Vagina (tissue), 2 donors: Measurements from ENCODE around the gene IMMP2L. TPM values are rescaled to one million over a fixed set of nuclear protein-coding genes. Genes with fewer than 3 reads are reported as not detected.

Experiments
- DNase-seq, 2 donors: peaks; one replicate each; pipeline ENCODE4 v3.0.0-alpha.2; 2017; ENCODE audit errors: extremely low spot score in 2 of 2
- H3K27ac ChIP-seq: fragments of 200-600 bp; sonication (generic); one replicate; pipeline ENCODE4 v1.5.1; 2019
- H3K27me3 ChIP-seq: fragments of 200-600 bp; sonication (generic); one replicate; pipeline ENCODE4 v1.5.1; 2019
- H3K36me3 ChIP-seq, 2 donors: fragments of 200-600 bp; sonication (generic); one replicate each; pipeline ENCODE4 v1.5.1; 2017 to 2019
- H3K4me1 ChIP-seq: fragments of 200-600 bp; sonication (generic); one replicate; pipeline ENCODE4 v1.5.1; 2019
- H3K4me3 ChIP-seq, 2 donors: fragments of 200-600 bp; sonication (generic); 1 replicate in 1 of 2; 2 replicates in 1 of 2; pipeline ENCODE4 v1.5.1; 2016 to 2019
- H3K9me3 ChIP-seq: fragments of 200-600 bp; sonication (generic); one replicate; pipeline ENCODE4 v1.5.1; 2019
- POLR2A ChIP-seq, 2 donors: fragments of 450-650 bp; IDR thresholded peaks; one replicate each; pipeline ENCODE4 v1.6.1; 2017; ENCODE audit warnings: antibody characterized with exemption in 2 of 2, mild to moderate bottlenecking in 2 of 2, moderate library complexity in 2 of 2
- POLR2AphosphoS5 ChIP-seq, 2 donors: sonication (generic); formaldehyde crosslinking; IDR thresholded peaks; one replicate each; pipeline ENCODE4 v1.9.0; 2017; ENCODE audit warnings: antibody characterized with exemption in 2 of 2, mild to moderate bottlenecking in 2 of 2, low read depth in 1 of 2; ENCODE audit not compliant: insufficient read depth in 1 of 2
- intact Hi-C: fragments of 100-400 bp; cut with DNase I; formaldehyde crosslinking; loops from one replicate; pipeline ENCODE4 v1.15.1; 2023
- total RNA-seq: library from RNA; depleted of rRNA; stranded (reverse); fragments of >200 nt; gene quantifications from one replicate; pipeline ENCODE4 v1.2.3, GENCODE V29; 2016
- TF ChIP-seq, protein P1 (sequence below), 3 experiments: fragments of 450-650 bp in 2 of 3; fragments of 200-600 bp in 1 of 3; sonication (generic) in 1 of 3; IDR thresholded peaks; one replicate each; pipeline ENCODE4 v1.5.1; 2017 to 2019; ENCODE audit warnings: antibody characterized with exemption in 3 of 3, mild to moderate bottlenecking in 2 of 3, moderate library complexity in 2 of 3

Gene IMMP2L
- total RNA-seq, 1 donor from 2014 or later: 13.3 TPM

- Histone ChIP-seq H3K9me3 (no peaks in the 10 kb centered on the region), H3K4me1 (no peaks in the 10 kb centered on the region), H3K27me3 (no peaks in the 10 kb centered on the region), H3K27ac (no peak overlapping the region), H3K36me3 (no peaks in the 10 kb centered on the region), H3K4me3 (no peak overlapping the region)
- TF ChIP-seq POLR2AphosphoS5 (IDR thresholded peaks at IDR 0.05; ENCODE audit: insufficient read depth in 1 of 2, low read depth in 1 of 2) (no peak), POLR2A (IDR thresholded peaks at IDR 0.05) (no peak)
- TF ChIP-seq, protein P1, sequence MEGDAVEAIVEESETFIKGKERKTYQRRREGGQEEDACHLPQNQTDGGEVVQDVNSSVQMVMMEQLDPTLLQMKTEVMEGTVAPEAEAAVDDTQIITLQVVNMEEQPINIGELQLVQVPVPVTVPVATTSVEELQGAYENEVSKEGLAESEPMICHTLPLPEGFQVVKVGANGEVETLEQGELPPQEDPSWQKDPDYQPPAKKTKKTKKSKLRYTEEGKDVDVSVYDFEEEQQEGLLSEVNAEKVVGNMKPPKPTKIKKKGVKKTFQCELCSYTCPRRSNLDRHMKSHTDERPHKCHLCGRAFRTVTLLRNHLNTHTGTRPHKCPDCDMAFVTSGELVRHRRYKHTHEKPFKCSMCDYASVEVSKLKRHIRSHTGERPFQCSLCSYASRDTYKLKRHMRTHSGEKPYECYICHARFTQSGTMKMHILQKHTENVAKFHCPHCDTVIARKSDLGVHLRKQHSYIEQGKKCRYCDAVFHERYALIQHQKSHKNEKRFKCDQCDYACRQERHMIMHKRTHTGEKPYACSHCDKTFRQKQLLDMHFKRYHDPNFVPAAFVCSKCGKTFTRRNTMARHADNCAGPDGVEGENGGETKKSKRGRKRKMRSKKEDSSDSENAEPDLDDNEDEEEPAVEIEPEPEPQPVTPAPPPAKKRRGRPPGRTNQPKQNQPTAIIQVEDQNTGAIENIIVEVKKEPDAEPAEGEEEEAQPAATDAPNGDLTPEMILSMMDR (IDR thresholded peaks at IDR 0.05): no peak
- intact Hi-C loops: no loop called here
- no peak for DNase-seq
Measured at GRCh38 chr7:111080495-111081105, 481.7 kb downstream of the IMMP2L start.

DNA sequence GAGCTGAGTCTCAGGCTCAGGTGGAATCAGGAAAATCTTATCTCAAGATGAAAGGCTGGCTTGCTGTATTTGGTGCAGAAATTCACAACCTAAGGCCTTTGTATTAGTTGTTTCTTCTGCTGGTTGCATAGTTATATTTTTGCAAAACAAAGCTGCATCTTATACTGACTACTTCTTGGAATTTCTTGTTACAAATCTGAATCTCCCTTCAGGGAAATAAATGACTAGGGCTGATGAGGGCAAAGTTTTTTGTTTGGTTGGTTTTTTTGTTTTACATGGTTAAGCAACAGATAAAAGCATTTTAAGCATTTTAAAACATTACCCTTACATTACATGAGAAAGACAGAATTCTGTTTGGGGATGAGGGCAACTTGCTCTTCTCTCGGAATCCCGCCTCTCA is 485.3 kb downstream of the IMMP2L start:
- H3K4me3 ChIP-seq: no peak overlapping the region
- intact Hi-C loops: no loop called here
- TF ChIP-seq POLR2A (IDR thresholded peaks at IDR 0.05) (no peak), POLR2AphosphoS5 (IDR thresholded peaks at IDR 0.05; ENCODE audit: insufficient read depth in 1 of 2, low read depth in 1 of 2) (no peak)
- TF ChIP-seq, protein P1 (IDR thresholded peaks at IDR 0.05): no peak
- H3K36me3 ChIP-seq: no peaks in the 10 kb centered on the region
- H3K27ac ChIP-seq: no peak overlapping the region
- DNase-seq: no peak
- no peaks in the 10 kb centered on the region for H3K4me1 ChIP-seq
- H3K27me3 ChIP-seq: no peaks in the 10 kb centered on the region
- no peaks in the 10 kb centered on the region for H3K9me3 ChIP-seq

DNA sequence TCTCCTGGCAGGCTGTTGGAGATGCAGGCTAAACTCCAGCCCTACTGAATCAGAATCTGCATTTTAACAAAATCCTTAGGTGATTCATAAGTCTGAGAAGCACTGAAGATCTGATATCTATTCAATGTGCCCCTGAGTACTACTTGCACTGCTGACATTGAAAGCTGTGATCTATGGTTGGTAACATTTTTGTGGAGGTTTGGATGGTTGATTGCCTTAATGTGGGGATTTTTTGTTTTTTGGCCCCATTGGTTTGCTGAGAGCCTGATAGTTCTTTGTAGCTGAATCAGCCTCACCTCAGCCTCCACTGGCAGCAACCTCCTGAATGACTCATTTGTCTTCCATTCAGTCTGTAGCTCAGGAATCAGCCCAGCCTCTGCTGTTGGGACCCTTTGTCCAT is 486.1 kb downstream of the IMMP2L start:
- intact Hi-C loops: no loop called here
- no peak for DNase-seq
- H3K4me3 ChIP-seq: no peak overlapping the region
- no peaks in the 10 kb centered on the region for H3K36me3 ChIP-seq
- no peaks in the 10 kb centered on the region for H3K9me3 ChIP-seq
- H3K27ac ChIP-seq: no peak overlapping the region
- no peak for TF ChIP-seq POLR2A (IDR thresholded peaks at IDR 0.05)
- TF ChIP-seq POLR2AphosphoS5 (IDR thresholded peaks at IDR 0.05; ENCODE audit: insufficient read depth in 1 of 2, low read depth in 1 of 2): no peak
- TF ChIP-seq, protein P1 (IDR thresholded peaks at IDR 0.05): no peak
- H3K4me1 ChIP-seq: no peaks in the 10 kb centered on the region
- H3K27me3 ChIP-seq: no peaks in the 10 kb centered on the region

GRCh38 chr7:111075498-111075897 is 486.8 kb downstream of the IMMP2L start:
- no peaks in the 10 kb centered on the region for H3K4me1 ChIP-seq
- TF ChIP-seq POLR2A (IDR thresholded peaks at IDR 0.05) (no peak), POLR2AphosphoS5 (IDR thresholded peaks at IDR 0.05; ENCODE audit: insufficient read depth in 1 of 2, low read depth in 1 of 2) (no peak)
- TF ChIP-seq, protein P1 (IDR thresholded peaks at IDR 0.05): no peak
- no peak for DNase-seq
- H3K4me3 ChIP-seq: no peak overlapping the region
- H3K9me3 ChIP-seq: no peaks in the 10 kb centered on the region
- no peaks in the 10 kb centered on the region for H3K36me3 ChIP-seq
- H3K27ac ChIP-seq: no peak overlapping the region
- intact Hi-C loops: no loop called here
- H3K27me3 ChIP-seq: no peaks in the 10 kb centered on the region

DNA sequence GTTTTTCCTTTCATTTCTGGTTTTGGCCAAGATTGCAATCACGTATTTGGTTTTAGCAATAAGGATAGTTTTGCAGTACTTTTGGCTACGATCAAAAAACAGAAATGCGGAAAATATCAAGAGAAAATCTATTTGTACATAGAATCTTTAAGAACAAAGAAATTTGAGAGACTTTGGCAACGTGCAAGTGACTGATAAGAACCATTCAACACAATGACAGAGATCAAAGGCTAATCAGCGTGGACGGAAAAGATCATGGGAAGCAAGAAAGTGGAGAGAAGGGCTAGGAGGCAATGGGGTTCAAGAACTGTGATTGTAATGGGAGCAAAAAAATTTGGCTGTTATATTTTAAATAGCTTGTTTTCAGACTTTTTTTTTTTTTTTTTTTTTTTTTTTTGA is 487.5 kb downstream of the IMMP2L start:
- DNase-seq: no peak
- H3K4me1 ChIP-seq: no peaks in the 10 kb centered on the region
- H3K9me3 ChIP-seq: no peaks in the 10 kb centered on the region
- no peak overlapping the region for H3K4me3 ChIP-seq
- H3K27me3 ChIP-seq: no peaks in the 10 kb centered on the region
- H3K36me3 ChIP-seq: no peaks in the 10 kb centered on the region
- intact Hi-C loops: no loop called here
- TF ChIP-seq POLR2AphosphoS5 (IDR thresholded peaks at IDR 0.05; ENCODE audit: insufficient read depth in 1 of 2, low read depth in 1 of 2) (no peak), POLR2A (IDR thresholded peaks at IDR 0.05) (no peak)
- TF ChIP-seq, protein P1 (IDR thresholded peaks at IDR 0.05): no peak
- H3K27ac ChIP-seq: no peak overlapping the region
